Panc1 (cell line): ENCODE measurements around the gene FBXO30. TPM values are rescaled to one million over a fixed set of nuclear protein-coding genes. Genes with fewer than 3 reads are reported as not detected.

Experiments used
- ATAC-seq: fragments of 200-7000 bp; cut with Tn5 transposase; 2 replicates; pipeline ENCODE4 v1.9.1; 2020; ENCODE audit warnings: mild to moderate bottlenecking, moderate library complexity
- BruUV-seq: library from RNA; stranded (reverse); fragments of 400-500 nt; replicated peaks from 2 replicates; lab custom pipeline; 2021; lab: Mats Ljungman, UMichigan
- CTCF ChIA-PET: fragments of 300-600 bp; sonication (Branson Sonifier 250); formaldehyde crosslinking; loops from one replicate; lab custom pipeline; 2022; ENCODE audit warnings: antibody characterized with exemption; lab: Charles Lee
- POLR2A ChIA-PET: fragments of 300-600 bp; sonication (Branson Sonifier 250); formaldehyde crosslinking; loops from one replicate; lab custom pipeline; 2022; ENCODE audit warnings: antibody characterized with exemption; lab: Charles Lee
- DNase-seq: peaks from one replicate; pipeline ENCODE4 v3.0.0-alpha.2; 2010; ENCODE audit warnings: low read depth, low spot score
- H3K27ac ChIP-seq: 2 replicates; pipeline ENCODE4 v1.5.1; 2011; ENCODE audit warnings: mild to moderate bottlenecking, low read length, inconsistent platforms
- H3K27me3 ChIP-seq: fragments of 200-500 bp; sonication (Bioruptor generic); 2 replicates; pipeline ENCODE4 v1.6.0; 2014; ENCODE audit warnings: low read length, inconsistent platforms; ENCODE audit not compliant: control insufficient read depth, insufficient read depth
- H3K36me3 ChIP-seq: fragments of 200-500 bp; sonication (Bioruptor generic); 2 replicates; pipeline ENCODE4 v1.5.1; 2014; ENCODE audit warnings: inconsistent platforms, mild to moderate bottlenecking, low read length, moderate library complexity; ENCODE audit not compliant: control insufficient read depth, insufficient read depth
- H3K4me1 ChIP-seq: 2 replicates; pipeline ENCODE4 v1.5.1; 2011; ENCODE audit warnings: inconsistent platforms, mild to moderate bottlenecking, low read length, moderate library complexity; ENCODE audit not compliant: control insufficient read depth, insufficient read depth
- H3K4me3 ChIP-seq, 2 experiments: 2 replicates each; pipeline ENCODE4 v1.5.1; 2011 to 2012; ENCODE audit warnings: low read depth in 2 of 2, low read length in 2 of 2, mild to moderate bottlenecking in 2 of 2, inconsistent platforms in 1 of 2, moderate library complexity in 1 of 2
- H3K9me3 ChIP-seq: fragments of 200-500 bp; sonication (Bioruptor generic); 2 replicates; pipeline ENCODE4 v1.5.1; 2014; ENCODE audit warnings: low read depth, mild to moderate bottlenecking, inconsistent platforms, low read length, moderate library complexity; ENCODE audit not compliant: control insufficient read depth, insufficient read depth
- CTCF ChIP-seq: fragments of 450-650 bp; IDR thresholded peaks from 2 replicates; pipeline ENCODE4 v1.5.1; 2017; ENCODE audit warnings: mild to moderate bottlenecking
- POLR2AphosphoS5 ChIP-seq: IDR thresholded peaks from 2 replicates; pipeline ENCODE4 v1.6.1; 2012; ENCODE audit warnings: mild to moderate bottlenecking, low read depth, low read length, moderate library complexity
- REST ChIP-seq, 2 experiments: IDR thresholded peaks; 2 replicates each; pipeline ENCODE4 v1.6.1; 2011 to 2012; ENCODE audit warnings: low read depth in 2 of 2, control low read depth in 1 of 2, low read length in 1 of 2, mild to moderate bottlenecking in 1 of 2, moderate library complexity in 1 of 2; ENCODE audit not compliant: insufficient read depth in 1 of 2
- SIN3A ChIP-seq: IDR thresholded peaks from 2 replicates; pipeline ENCODE4 v1.6.1; 2012; ENCODE audit warnings: low read depth, mild to moderate bottlenecking, low read length, moderate library complexity, borderline replicate concordance; ENCODE audit not compliant: insufficient read depth
- TCF7L2 ChIP-seq: IDR thresholded peaks from 2 replicates; pipeline ENCODE4 v1.6.1; 2011; ENCODE audit warnings: mild to moderate bottlenecking, low read depth, low read length, inconsistent platforms
- in situ Hi-C: cut with HindIII; loops from 2 replicates; pipeline ENCODE4 v1.10.0; 2016; ENCODE audit warnings: low sequenced_read_pairs, low pct_unique_long_range_greater_than_20kb
- intact Hi-C: fragments of 100-400 bp; cut with micrococcal nuclease; formaldehyde crosslinking; loops from one replicate; pipeline ENCODE4 v1.10.0; 2022; ENCODE audit not compliant: unreplicated experiment
- total RNA-seq: library from RNA; stranded (reverse); gene quantifications from one replicate; pipeline ENCODE4 v1.2.1, GENCODE V29; 2021; ENCODE audit not compliant: unreplicated experiment

FBXO30 gene
- total RNA-seq, 1 experiment from 2014 or later = 9.5 TPM

GRCh38 chr6:145836170-145836569 lies 21.6 kb upstream of the FBXO30 start:
- Histone ChIP-seq H3K27me3 (no peaks in the 10 kb centered on the region), H3K4me1 (no peaks in the 10 kb centered on the region), H3K9me3 (no peaks in the 10 kb centered on the region), H3K27ac (no peak overlapping the region), H3K4me3 (no peak overlapping the region), H3K36me3 (no peaks in the 10 kb centered on the region)
- no peak for ATAC-seq
- no TSS peak for BruUV-seq
- ChIA-PET CTCF (interaction anchor here (0.6 kb wide), 1 partner anchor 86 kb away, joined by 3 read pairs; no protein-coding TSS in a partner anchor), POLR2A (no interaction called here)
- intact Hi-C loops (no loop called here), in situ Hi-C loops (no loop called here)
- no peak for TF ChIP-seq POLR2AphosphoS5
- TF ChIP-seq TCF7L2 = no peak
- TF ChIP-seq REST (IDR thresholded peaks at IDR 0.05; ENCODE audit: insufficient read depth in 1 of 2, low read depth in 2 of 2, low read length in 1 of 2) = no peak
- TF ChIP-seq CTCF = no peak
- no peak for TF ChIP-seq SIN3A
- no peak for DNase-seq

GRCh38 chr6:145830612-145831011 lies 16.0 kb upstream of the FBXO30 start:
- intact Hi-C loops = no loop called here
- POLR2A ChIA-PET = no interaction called here
- ATAC-seq = no peak

More at GRCh38 chr6:145830612-145831011, 16.0 kb upstream of the FBXO30 start:
- in situ Hi-C loops = no loop called here
- Histone ChIP-seq H3K9me3 (no peaks in the 10 kb centered on the region), H3K4me1 (no peaks in the 10 kb centered on the region), H3K27me3 (no peaks in the 10 kb centered on the region), H3K36me3 (no peaks in the 10 kb centered on the region), H3K4me3 (no peak overlapping the region), H3K27ac (no peak overlapping the region)
- no peak for DNase-seq
- CTCF ChIA-PET = no interaction called here
- no peak for TF ChIP-seq REST (IDR thresholded peaks at IDR 0.05; ENCODE audit: insufficient read depth in 1 of 2, low read depth in 2 of 2, low read length in 1 of 2)
- TF ChIP-seq POLR2AphosphoS5 = no peak
- no peak for TF ChIP-seq CTCF
- no peak for TF ChIP-seq TCF7L2
- no peak for TF ChIP-seq SIN3A
- no TSS peak for BruUV-seq
